Amniotic epithelial cell (primary cell): ENCODE data around the gene DIPK2B.

Experiments
- DNase-seq: peaks from one replicate; pipeline ENCODE4 v3.0.0-alpha.2; 2010; ENCODE audit warnings: low read depth

Gene DIPK2B

GRCh38 chrX:45200741-45201234 is at the start of gene DIPK2B:
Gene DIPK2B, minus strand, starts transcription at chrX:45200876. Its CDS starts 50 bp downstream, at chrX:45200826.
- no peak for DNase-seq

- no peak for DNase-seq
Measured at GRCh38 chrX:45240301-45240700, 39.6 kb upstream of the DIPK2B start.

- no peak for DNase-seq
Measured at GRCh38 chrX:45238489-45238888, 37.8 kb upstream of the DIPK2B start.

GRCh38 chrX:45233531-45233930 is 32.9 kb upstream of the DIPK2B start:
- DNase-seq, result peak; percentile 4

GRCh38 chrX:45232139-45232538 is 31.5 kb upstream of the DIPK2B start:
- DNase-seq, result no peak

- no peak for DNase-seq
Measured at GRCh38 chrX:45230410-45230809, 29.7 kb upstream of the DIPK2B start.

GRCh38 chrX:45229348-45229747 is 28.7 kb upstream of the DIPK2B start:
- no peak for DNase-seq

GRCh38 chrX:45228126-45228525 is 27.4 kb upstream of the DIPK2B start:
- no peak for DNase-seq

- no peak for DNase-seq
Measured at GRCh38 chrX:45208121-45208856, 7.6 kb upstream of the DIPK2B start.

GRCh38 chrX:45202171-45202570 is 1.5 kb upstream of the DIPK2B start:
- no peak for DNase-seq

- DNase-seq, result no peak
Measured at GRCh38 chrX:45198706-45199105, 2.0 kb downstream of the DIPK2B start.

GRCh38 chrX:45198301-45198700 is 2.4 kb downstream of the DIPK2B start:
- no peak for DNase-seq

GRCh38 chrX:45196701-45197100 is 4.0 kb downstream of the DIPK2B start:
- DNase-seq, result peak; percentile 40

GRCh38 chrX:45191820-45192409 is 8.8 kb downstream of the DIPK2B start:
- no peak for DNase-seq

- no peak for DNase-seq
Measured at GRCh38 chrX:45191383-45191782, 9.3 kb downstream of the DIPK2B start.

GRCh38 chrX:45187731-45188130 is 12.9 kb downstream of the DIPK2B start:
- no peak for DNase-seq

- no peak for DNase-seq
Measured at GRCh38 chrX:45186643-45187026, 14.0 kb downstream of the DIPK2B start.

GRCh38 chrX:45184211-45184610 is 16.5 kb downstream of the DIPK2B start:
- DNase-seq, result no peak

- DNase-seq, result peak; percentile 74
Measured at GRCh38 chrX:45172890-45173289, 27.8 kb downstream of the DIPK2B start.

GRCh38 chrX:45166781-45167180 is 33.9 kb downstream of the DIPK2B start:
- DNase-seq, result no peak

- DNase-seq, result no peak
Measured at GRCh38 chrX:45165726-45166125, 35.0 kb downstream of the DIPK2B start.

- DNase-seq, result no peak
Measured at GRCh38 chrX:45164995-45165394, 35.7 kb downstream of the DIPK2B start.

- DNase-seq, result no peak
Measured at GRCh38 chrX:45164021-45164621, 36.6 kb downstream of the DIPK2B start.
